Naive thymus-derived CD4-positive, alpha-beta T cell (primary cell): ENCODE measurements around the gene HOXD1. TPM values are rescaled to one million over a fixed set of nuclear protein-coding genes. Genes with fewer than 3 reads are reported as not detected.
A peak's percentile ranks its signal among the peaks of the same experiment; 100 is the strongest.

Experiments
- ATAC-seq: fragments of 150-1000 bp; cut with Tn5 transposase; 2 replicates; pipeline ENCODE4 v1.10.0; 2021; ENCODE audit warnings: mild to moderate bottlenecking, moderate library complexity
- CTCF ChIA-PET: fragments of 350-600 bp; sonication (Branson Sonifier 250); formaldehyde crosslinking; loops from one replicate; lab custom pipeline; 2021; ENCODE audit warnings: antibody characterized with exemption; lab: Charles Lee
- POLR2A ChIA-PET: fragments of 350-600 bp; sonication (Branson Sonifier 250); formaldehyde crosslinking; loops from one replicate; lab custom pipeline; 2021; ENCODE audit warnings: antibody characterized with exemption, inconsistent platforms; lab: Charles Lee
- DNase-seq, 9 donors: peaks; one replicate each; pipeline versions ENCODE4 v3.0.0 to v3.0.0-alpha.2; 2020 to 2022; ENCODE audit warnings: mixed read lengths in 1 of 9
- H3K27ac ChIP-seq: one replicate; pipeline ENCODE4 v1.7.0; 2013; ENCODE audit warnings: mild to moderate bottlenecking, low read depth, low read length, moderate library complexity
- H3K27me3 ChIP-seq, 2 donors: one replicate each; pipeline ENCODE4 v1.7.0; 2013; ENCODE audit warnings: low read length in 2 of 2, mild to moderate bottlenecking in 2 of 2, moderate library complexity in 2 of 2; ENCODE audit not compliant: control insufficient read depth in 2 of 2, insufficient read depth in 2 of 2
- H3K36me3 ChIP-seq, 3 experiments: 1 replicate in 2 of 3; 2 replicates in 1 of 3; pipeline ENCODE4 v1.7.0; 2013; ENCODE audit warnings: low read length in 3 of 3, mild to moderate bottlenecking in 3 of 3, moderate library complexity in 1 of 3; ENCODE audit not compliant: insufficient read depth in 3 of 3, control insufficient read depth in 2 of 3
- H3K4me1 ChIP-seq, 2 donors: one replicate each; pipeline ENCODE4 v1.7.0; 2013; ENCODE audit warnings: low read length in 2 of 2, mild to moderate bottlenecking in 2 of 2, moderate library complexity in 1 of 2; ENCODE audit not compliant: control insufficient read depth in 2 of 2, insufficient read depth in 2 of 2
- H3K4me3 ChIP-seq: 2 replicates; pipeline ENCODE4 v1.7.0; 2013; ENCODE audit warnings: mild to moderate bottlenecking, low read length
- H3K9me3 ChIP-seq, 3 experiments: 1 replicate in 2 of 3; 2 replicates in 1 of 3; pipeline ENCODE4 v1.7.0; 2013; ENCODE audit warnings: low read length in 3 of 3; ENCODE audit not compliant: control insufficient read depth in 2 of 3
- H3K27ac Mint-ChIP-seq, 9 donors: one replicate each; pipeline ENCODE4 v1.8.0; 2020 to 2022; ENCODE audit warnings: mixed read lengths in 9 of 9, mild to moderate bottlenecking in 8 of 9, moderate library complexity in 5 of 9, inconsistent platforms in 2 of 9
- H3K27me3 Mint-ChIP-seq, 5 donors: one replicate each; pipeline ENCODE4 v1.8.0; 2021 to 2022; ENCODE audit warnings: mixed read lengths in 5 of 5, mild to moderate bottlenecking in 1 of 5
- H3K36me3 Mint-ChIP-seq, 5 donors: one replicate each; pipeline ENCODE4 v1.8.0; 2020 to 2022; ENCODE audit warnings: mixed read lengths in 5 of 5, mild to moderate bottlenecking in 3 of 5, inconsistent platforms in 1 of 5
- H3K4me1 Mint-ChIP-seq, 7 donors: one replicate each; pipeline ENCODE4 v1.8.0; 2020 to 2022; ENCODE audit warnings: mixed read lengths in 7 of 7, mild to moderate bottlenecking in 3 of 7, inconsistent platforms in 1 of 7
- H3K4me3 Mint-ChIP-seq, 10 donors: one replicate each; pipeline ENCODE4 v1.8.0; 2020 to 2022; ENCODE audit warnings: mild to moderate bottlenecking in 10 of 10, mixed read lengths in 10 of 10, moderate library complexity in 6 of 10, inconsistent platforms in 2 of 10
- H3K9me3 Mint-ChIP-seq, 11 donors: one replicate each; pipeline ENCODE4 v1.8.0; 2020 to 2022; ENCODE audit warnings: mixed read lengths in 11 of 11, mild to moderate bottlenecking in 4 of 11, inconsistent platforms in 1 of 11, moderate library complexity in 1 of 11
- intact Hi-C, 2 donors: fragments of 100-400 bp; cut with micrococcal nuclease; formaldehyde crosslinking; loops; one replicate each; pipeline ENCODE4 v1.15.1; 2023
- polyA plus RNA-seq, 2 donors: library from polyadenylated mRNA; unstranded; fragments of 300-500 nt; fragmentation: Illumina TruSeq; gene quantifications; one replicate each; pipeline ENCODE4 v1.2.3, GENCODE V29; 2021
- total RNA-seq, 6 experiments: library from RNA in 5 of 6; stranded (reverse) in 5 of 6; gene quantifications; 1 replicate in 5 of 6; 2 replicates in 1 of 6; pipeline ENCODE4 v1.2.3 and lab custom pipeline; 2021 to 2026

HOXD1 gene
- total and polyA plus RNA-seq, 7 experiments from 2014 or later, result not detected

DNA sequence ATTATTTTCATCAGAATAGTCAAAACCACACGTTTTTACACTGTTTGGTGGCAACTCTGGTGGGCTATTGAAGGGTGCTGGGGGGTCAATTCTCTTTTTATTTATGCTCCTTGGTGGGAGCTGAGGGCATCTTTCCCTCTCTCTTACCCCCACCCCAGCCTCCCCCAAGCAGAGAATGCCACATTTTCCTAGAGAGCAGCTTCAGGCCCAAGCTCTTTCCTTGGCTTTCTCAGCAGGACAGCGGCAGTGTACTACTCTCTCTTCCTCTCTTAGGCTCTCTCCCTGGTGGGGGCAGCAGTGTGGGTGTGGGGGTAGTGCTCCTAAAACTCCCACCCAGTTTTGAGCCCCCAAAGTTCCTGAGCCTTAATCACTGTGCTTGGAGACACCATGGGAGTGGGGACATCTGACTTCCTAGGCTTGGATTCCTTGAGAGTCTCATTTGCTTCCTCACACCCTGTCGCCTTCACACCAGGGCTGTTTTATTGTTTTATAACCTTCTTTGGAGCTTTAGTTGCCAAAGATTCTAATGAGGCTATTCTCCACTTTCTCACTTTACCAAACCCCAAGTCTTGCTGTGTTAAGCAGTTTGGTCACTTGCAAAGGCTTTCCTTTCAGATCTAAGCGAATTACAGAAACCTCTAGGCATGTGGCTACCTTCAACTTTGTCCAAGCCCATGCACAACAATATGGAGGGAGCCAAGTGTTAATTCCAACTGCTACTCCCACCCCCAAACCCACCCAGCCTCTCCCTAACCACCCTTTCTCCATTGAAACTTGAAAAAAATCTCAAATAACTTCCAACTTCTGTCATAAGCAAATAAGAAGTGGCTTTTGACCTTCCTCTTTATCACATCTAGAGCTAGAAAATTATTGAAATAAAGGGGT is 43.1 kb upstream of the HOXD1 start:
- intact Hi-C loops, result no loop called here
- Mint-ChIP-seq H3K4me1 (peaks cover 0 to 20% (median 13%) of the 10 kb centered on the region in 7 donors), H3K27me3 (peaks cover 89 to 94% (median 92%) of the 10 kb centered on the region in 5 donors), H3K9me3 (peaks cover 0 to 6% (median 0%) of the 10 kb centered on the region in 11 donors), H3K27ac (no peak overlapping the region), H3K36me3 (no peaks in the 10 kb centered on the region), H3K4me3 (no peak overlapping the region)
- no peak overlapping the region for H3K27ac ChIP-seq
- H3K4me3 ChIP-seq, result no peak overlapping the region
- peaks cover 3 to 8% of the 10 kb centered on the region in 2 donors for H3K4me1 ChIP-seq
- ATAC-seq, result no peak
- ChIA-PET CTCF (interaction anchor here (0.9 to 1.0 kb wide), 2 partner anchors 17 to 310 kb away, joined by 3 to 4 read pairs; no protein-coding TSS in a partner anchor), POLR2A (interaction anchor here (0.9 kb wide), 1 partner anchor 13 kb away, joined by 3 read pairs; no protein-coding TSS in a partner anchor)
- peaks cover 7 to 38% of the 10 kb centered on the region in 2 donors for H3K27me3 ChIP-seq
- H3K36me3 ChIP-seq, result no peaks in the 10 kb centered on the region
- DNase-seq, result no peak
- H3K9me3 ChIP-seq, result no peaks in the 10 kb centered on the region

DNA sequence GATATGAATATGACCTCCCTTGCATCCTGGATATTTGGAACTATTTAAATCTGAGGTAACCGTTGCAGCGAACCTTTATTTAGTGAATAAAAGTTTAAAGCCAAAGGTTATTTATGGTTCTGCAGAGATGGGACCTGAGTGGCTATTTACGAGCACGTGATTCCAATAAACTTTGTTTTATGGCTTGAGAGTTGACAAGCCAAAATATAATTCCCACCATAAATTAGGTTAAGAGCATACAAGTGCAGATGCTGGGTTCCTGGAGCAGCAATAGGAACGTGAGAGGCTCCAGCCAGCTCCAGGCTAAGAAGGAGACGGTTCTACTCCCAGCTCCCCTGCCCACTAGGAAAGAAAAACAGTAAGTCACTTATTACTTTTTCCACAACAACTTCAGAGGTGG is 42.4 kb upstream of the HOXD1 start:
- Mint-ChIP-seq H3K4me1 (peaks cover 0 to 20% (median 8%) of the 10 kb centered on the region in 7 donors), H3K27me3 (peaks cover 93 to 98% (median 94%) of the 10 kb centered on the region in 5 donors), H3K36me3 (no peaks in the 10 kb centered on the region), H3K9me3 (peaks cover 0 to 4% (median 0%) of the 10 kb centered on the region in 11 donors), H3K4me3 (no peak overlapping the region), H3K27ac (no peak overlapping the region)
- ChIA-PET POLR2A (no interaction called here), CTCF (interaction anchor here (1.0 kb wide), 1 partner anchor 16 kb away, joined by 3 read pairs; no protein-coding TSS in a partner anchor)
- no peaks in the 10 kb centered on the region for H3K9me3 ChIP-seq
- no peak for ATAC-seq
- peaks cover 0 to under 1% of the 10 kb centered on the region in 2 donors for H3K4me1 ChIP-seq
- no peak overlapping the region for H3K4me3 ChIP-seq
- no peak for DNase-seq
- intact Hi-C loops, result no loop called here
- H3K27ac ChIP-seq, result no peak overlapping the region
- no peaks in the 10 kb centered on the region for H3K36me3 ChIP-seq
- H3K27me3 ChIP-seq, result peaks cover 8 to 38% of the 10 kb centered on the region in 2 donors

DNA sequence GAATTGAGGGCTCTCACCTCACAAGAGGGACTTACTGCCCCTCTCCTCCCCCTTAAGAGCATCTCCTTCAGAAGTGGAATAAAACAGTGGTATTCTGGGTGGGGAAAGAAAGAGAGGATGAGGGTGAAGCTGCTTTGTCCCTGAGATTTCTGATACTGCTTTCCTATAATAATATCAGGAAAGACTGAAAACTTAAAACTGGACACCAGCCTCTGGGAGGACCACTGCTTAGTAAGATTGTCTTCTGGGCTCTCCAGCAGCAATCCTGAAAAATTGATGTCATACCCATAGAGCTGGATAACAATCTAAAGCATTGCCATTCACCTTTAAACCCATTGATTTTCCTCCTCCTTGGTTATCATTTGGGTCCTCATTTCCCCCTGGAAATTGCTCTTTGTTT is 41.8 kb upstream of the HOXD1 start:
- Mint-ChIP-seq H3K36me3 (no peaks in the 10 kb centered on the region), H3K4me1 (peaks cover 0 to 14% (median 6%) of the 10 kb centered on the region in 7 donors), H3K27me3 (peaks cover 92 to 96% (median 93%) of the 10 kb centered on the region in 5 donors), H3K9me3 (peaks cover 0 to 5% (median 0%) of the 10 kb centered on the region in 11 donors), H3K4me3 (no peak overlapping the region), H3K27ac (no peak overlapping the region)
- Histone ChIP-seq H3K27me3 (peaks cover 10 to 36% of the 10 kb centered on the region in 2 donors), H3K9me3 (no peaks in the 10 kb centered on the region), H3K27ac (no peak overlapping the region), H3K4me1 (no peaks in the 10 kb centered on the region), H3K36me3 (no peaks in the 10 kb centered on the region), H3K4me3 (no peak overlapping the region)
- CTCF ChIA-PET, result no interaction called here
- DNase-seq (no peak), ATAC-seq (no peak)
- intact Hi-C loops, result no loop called here
- POLR2A ChIA-PET, result no interaction called here

DNA sequence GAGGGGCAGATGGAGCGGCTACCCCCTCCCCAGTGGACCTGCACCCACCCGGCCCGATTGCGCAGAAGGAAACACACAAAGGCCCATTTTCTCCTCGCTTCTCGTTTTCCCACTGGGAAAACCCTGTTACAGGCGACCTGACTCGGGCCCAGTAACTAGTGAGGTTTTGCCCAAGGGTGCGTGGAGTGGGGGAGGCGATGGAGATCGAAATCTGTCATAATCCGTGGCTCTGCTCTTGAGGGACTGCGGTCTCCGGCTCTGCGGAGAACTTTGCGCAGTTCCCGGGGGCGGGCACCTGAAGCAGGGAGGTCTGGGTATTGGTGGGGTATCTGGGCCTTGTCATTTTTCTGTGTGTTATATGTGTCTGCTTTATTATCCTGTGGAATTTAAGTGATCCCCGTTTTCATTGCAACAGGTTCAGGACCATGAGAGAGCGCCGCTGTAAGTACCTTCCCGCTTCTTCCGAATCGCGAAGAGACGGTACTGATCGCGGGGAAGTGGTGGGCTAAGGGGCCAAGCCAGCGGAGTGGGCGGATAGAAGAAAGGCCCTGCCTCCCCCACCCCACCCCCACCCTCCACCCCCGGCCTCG is 41.2 kb upstream of the HOXD1 start:
- Mint-ChIP-seq H3K27me3 (peaks cover 86 to 93% (median 88%) of the 10 kb centered on the region in 5 donors), H3K9me3 (peaks cover 0 to 5% (median 0%) of the 10 kb centered on the region in 11 donors), H3K4me1 (peaks cover 0 to 14% (median 6%) of the 10 kb centered on the region in 7 donors), H3K36me3 (no peaks in the 10 kb centered on the region), H3K4me3 (no peak overlapping the region), H3K27ac (no peak overlapping the region)
- H3K9me3 ChIP-seq, result no peaks in the 10 kb centered on the region
- H3K27ac ChIP-seq, result no peak overlapping the region
- H3K27me3 ChIP-seq, result peaks cover 10 to 36% of the 10 kb centered on the region in 2 donors
- CTCF ChIA-PET, result no interaction called here
- POLR2A ChIA-PET, result no interaction called here
- intact Hi-C loops, result no loop called here
- DNase-seq, result no peak
- no peak for ATAC-seq
- H3K4me1 ChIP-seq, result no peaks in the 10 kb centered on the region
- no peak overlapping the region for H3K4me3 ChIP-seq
- no peaks in the 10 kb centered on the region for H3K36me3 ChIP-seq

DNA sequence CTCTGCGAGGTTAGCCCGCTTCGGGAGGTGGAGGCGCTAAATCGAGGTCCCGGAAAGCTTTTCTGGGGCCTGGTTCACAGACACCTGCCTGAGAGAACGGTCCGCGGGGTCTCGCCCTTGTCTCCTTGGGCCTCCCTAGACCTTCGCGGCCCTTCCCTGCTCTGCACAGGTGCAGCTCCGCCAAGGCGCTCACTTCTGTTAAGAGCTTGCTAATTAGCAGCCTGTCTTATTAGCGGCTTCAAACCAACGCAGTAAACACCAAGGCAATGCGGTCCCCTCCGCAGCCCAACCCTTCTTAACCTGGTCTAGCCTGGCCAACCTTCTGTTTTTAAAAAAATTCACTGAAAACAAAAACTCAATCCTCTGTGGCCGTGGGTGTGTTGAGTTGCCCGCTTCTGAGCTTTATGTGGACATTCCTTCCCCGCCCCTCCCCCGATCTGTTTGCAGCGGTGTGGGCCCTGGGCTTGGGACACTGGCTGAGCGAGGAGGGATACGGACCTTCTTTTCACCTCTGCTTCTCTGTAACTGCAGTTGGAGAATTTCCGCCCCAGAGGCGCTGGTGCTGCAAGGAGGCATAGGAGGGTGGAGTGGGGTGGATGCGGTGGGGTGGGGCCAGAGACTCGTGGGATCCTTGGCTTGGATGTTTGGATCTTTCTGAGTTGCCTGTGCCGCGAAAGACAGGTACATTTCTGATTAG is 40.5 kb upstream of the HOXD1 start:
- Mint-ChIP-seq H3K27ac (no peak overlapping the region), H3K4me3 (peak overlapping the region in 1 of 10 donors; percentile 10), H3K27me3 (peaks cover 83 to 93% (median 89%) of the 10 kb centered on the region in 5 donors), H3K36me3 (no peaks in the 10 kb centered on the region), H3K9me3 (peaks cover 0 to 5% (median 0%) of the 10 kb centered on the region in 11 donors), H3K4me1 (peaks cover 0 to 14% (median 8%) of the 10 kb centered on the region in 7 donors)
- Histone ChIP-seq H3K4me3 (no peak overlapping the region), H3K9me3 (no peaks in the 10 kb centered on the region), H3K36me3 (no peaks in the 10 kb centered on the region), H3K27ac (no peak overlapping the region), H3K4me1 (no peaks in the 10 kb centered on the region), H3K27me3 (peaks cover 10 to 36% of the 10 kb centered on the region in 2 donors)
- intact Hi-C loops, result no loop called here
- CTCF ChIA-PET, result interaction anchor here (0.6 kb wide), 1 partner anchor 1080 kb away, joined by 6 read pairs; no protein-coding TSS in a partner anchor
- DNase-seq, result no peak
- ATAC-seq, result no peak
- POLR2A ChIA-PET, result no interaction called here

DNA sequence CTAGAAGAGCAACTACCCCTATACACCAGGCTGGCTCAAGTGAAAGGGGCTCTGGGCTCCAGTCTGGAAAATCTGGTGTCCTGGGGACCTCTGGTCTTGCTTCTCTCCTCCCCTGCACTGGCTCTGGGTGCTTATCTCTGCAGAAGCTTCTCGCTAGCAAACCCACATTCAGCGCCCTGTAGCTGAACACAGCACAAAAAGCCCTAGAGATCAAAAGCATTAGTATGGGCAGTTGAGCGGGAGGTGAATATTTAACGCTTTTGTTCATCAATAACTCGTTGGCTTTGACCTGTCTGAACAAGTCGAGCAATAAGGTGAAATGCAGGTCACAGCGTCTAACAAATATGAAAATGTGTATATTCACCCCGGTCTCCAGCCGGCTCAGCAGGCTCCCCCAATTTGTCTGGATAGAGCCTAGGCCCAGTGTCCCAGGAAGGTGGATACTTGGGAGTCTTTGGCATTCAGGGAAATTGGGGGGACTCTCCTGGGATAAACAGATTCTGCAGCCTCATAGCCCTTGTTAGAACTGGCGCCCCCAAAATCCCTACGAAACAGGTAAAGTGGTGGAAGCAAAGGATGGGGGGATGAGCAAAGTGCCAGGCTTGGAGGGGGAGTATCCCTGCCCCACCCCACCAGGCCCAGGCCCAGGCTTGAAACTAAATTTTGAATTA is 39.6 kb upstream of the HOXD1 start:
- Histone ChIP-seq H3K27ac (no peak overlapping the region), H3K4me3 (no peak overlapping the region), H3K36me3 (no peaks in the 10 kb centered on the region), H3K4me1 (no peaks in the 10 kb centered on the region), H3K9me3 (no peaks in the 10 kb centered on the region), H3K27me3 (peaks cover 10 to 36% of the 10 kb centered on the region in 2 donors)
- Mint-ChIP-seq H3K4me1 (peaks cover 0 to 14% (median 8%) of the 10 kb centered on the region in 7 donors), H3K4me3 (peak overlapping the region in 1 of 10 donors; percentile 16), H3K9me3 (peaks cover 0 to 5% (median 0%) of the 10 kb centered on the region in 11 donors), H3K36me3 (no peaks in the 10 kb centered on the region), H3K27me3 (peaks cover 81 to 93% (median 88%) of the 10 kb centered on the region in 5 donors), H3K27ac (no peak overlapping the region)
- ATAC-seq (no peak), DNase-seq (no peak)
- ChIA-PET CTCF (no interaction called here), POLR2A (no interaction called here)
- intact Hi-C loops, result no loop called here
